Tibial nerve (tissue), 4 donors: ENCODE results near the gene ZFYVE26.

Experiments used
- CTCF ChIP-seq, 5 experiments: fragments of 200-600 bp in 3 of 5; fragments of 450-650 bp in 2 of 5; sonication (generic) in 3 of 5; IDR thresholded peaks; one replicate each; pipeline ENCODE4 v1.5.1; 2016 to 2019; ENCODE audit warnings: antibody characterized with exemption in 5 of 5, mild to moderate bottlenecking in 3 of 5, moderate library complexity in 2 of 5
- EP300 ChIP-seq, 2 donors: sonication (generic); formaldehyde crosslinking; IDR thresholded peaks; one replicate each; pipeline ENCODE4 v1.6.1; 2017; ENCODE audit warnings: antibody characterized with exemption in 2 of 2, mild to moderate bottlenecking in 1 of 2

- TF ChIP-seq CTCF (IDR thresholded peaks at IDR 0.05) (no peak), EP300 (IDR thresholded peaks at IDR 0.05) (no peak)
These were observed 34.3 kb downstream of the ZFYVE26 start for GRCh38 chr14:67782090-67782489.
